HFF-Myc (cell line): Measurements from ENCODE around the gene ATP6V1A.

Experiments used
- DNase-seq: peaks from one replicate; pipeline ENCODE4 v3.0.0-alpha.2; 2011; ENCODE audit warnings: low read depth; ENCODE audit errors: extremely low read depth
- H3K4me3 ChIP-seq: replicated peaks from 2 replicates; pipeline ENCODE4 v1.5.1; 2011; ENCODE audit warnings: low read depth, mild to moderate bottlenecking, control low read depth, low read length
- CTCF ChIP-seq: IDR thresholded peaks from 2 replicates; pipeline ENCODE4 v1.5.1; 2012; ENCODE audit warnings: mild to moderate bottlenecking, low read depth, low read length, control low read depth; ENCODE audit errors: missing control alignments

Gene ATP6V1A

GRCh38 chr3:113730550-113730949 lies 16.3 kb upstream of the ATP6V1A start:
- no peak overlapping the region for H3K4me3 ChIP-seq
- TF ChIP-seq CTCF, result no peak
- DNase-seq, result no peak

- no peak for DNase-seq
- no peak for TF ChIP-seq CTCF
- H3K4me3 ChIP-seq, result no peak overlapping the region
Measured at GRCh38 chr3:113731694-113732093, 15.1 kb upstream of the ATP6V1A start.

- H3K4me3 ChIP-seq, result no peak overlapping the region
- peak; percentile 34 for TF ChIP-seq CTCF
- peak; percentile 50 for DNase-seq
Measured at GRCh38 chr3:113736548-113737089, 10.2 kb upstream of the ATP6V1A start.

GRCh38 chr3:113741086-113741485 lies 5.7 kb upstream of the ATP6V1A start:
- DNase-seq, result no peak
- H3K4me3 ChIP-seq, result no peak overlapping the region
- no peak for TF ChIP-seq CTCF

GRCh38 chr3:113741620-113742019 lies 5.2 kb upstream of the ATP6V1A start:
- no peak overlapping the region for H3K4me3 ChIP-seq
- no peak for DNase-seq
- no peak for TF ChIP-seq CTCF

- TF ChIP-seq CTCF, result no peak
- H3K4me3 ChIP-seq, result peak overlapping the region; percentile 85
- no peak for DNase-seq
Measured at GRCh38 chr3:113743006-113743630, 3.7 kb upstream of the ATP6V1A start.
